GM23248 (cell line): Measurements from ENCODE around the gene OTOGL.

Experiments used
- EZH2 ChIP-seq: fragments of 200-600 bp; sonication (generic); IDR thresholded peaks from 2 replicates; pipeline ENCODE4 v1.6.1; 2018; ENCODE audit warnings: antibody characterized with exemption, mild to moderate bottlenecking; ENCODE audit not compliant: insufficient read depth, poor library complexity, severe bottlenecking
- EZH2phosphoT487 ChIP-seq: fragments of 200-600 bp; sonication (generic); IDR thresholded peaks from 2 replicates; pipeline ENCODE4 v1.6.1; 2018; ENCODE audit warnings: antibody characterized with exemption, moderate library complexity, mild to moderate bottlenecking, low read depth; ENCODE audit not compliant: insufficient read depth

DNA sequence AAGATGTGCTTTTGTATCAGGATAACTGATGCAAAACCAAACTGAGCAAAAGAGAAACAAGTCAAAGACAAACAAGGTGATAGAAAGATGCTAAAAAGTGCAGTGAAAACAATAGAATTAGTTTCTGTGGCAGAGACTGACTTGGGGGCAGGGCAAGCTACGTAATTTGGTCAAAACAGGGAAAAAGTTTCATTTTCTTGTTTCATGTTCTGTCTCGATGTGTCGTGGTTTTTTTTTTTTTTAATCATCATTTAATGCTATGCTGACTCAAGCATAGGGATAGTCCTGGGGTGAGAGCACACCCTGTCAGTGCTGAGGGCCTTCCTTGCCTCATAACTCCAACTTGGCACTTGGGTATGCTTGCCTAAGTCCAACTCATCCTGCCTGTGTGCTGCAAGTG lies 200.6 kb downstream of the OTOGL start:
- TF ChIP-seq EZH2 (no peak), EZH2phosphoT487 (no peak)
